ENCODE measurements around the gene SLC10A1.

DNA sequence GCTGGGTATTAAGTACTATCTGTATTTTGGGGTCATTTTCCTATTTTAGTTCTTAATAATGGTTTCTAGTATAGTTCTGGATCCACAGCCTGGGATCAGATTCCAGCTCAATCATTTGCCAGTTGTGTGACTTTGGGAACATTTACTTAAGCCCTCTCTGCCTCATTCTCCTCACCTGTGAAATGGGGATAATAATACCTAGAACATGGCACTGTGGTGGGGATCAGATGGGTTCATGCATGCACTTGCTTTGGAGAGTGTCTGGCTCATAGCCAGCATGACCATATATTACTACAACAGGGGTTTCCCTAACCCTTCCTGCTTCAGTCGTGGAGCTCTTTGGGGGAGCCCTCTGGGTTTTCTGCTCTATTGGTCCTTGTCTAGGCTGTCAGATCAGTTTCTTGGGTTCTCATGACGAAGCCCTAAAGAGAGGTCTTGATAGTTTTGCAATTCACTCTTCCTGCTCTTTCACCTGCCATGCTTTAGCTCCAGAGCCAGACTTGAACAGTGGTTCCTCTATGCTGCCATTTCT is 48.1 kb upstream of the SLC10A1 start:
- TF ChIP-seq, protein P1, sequence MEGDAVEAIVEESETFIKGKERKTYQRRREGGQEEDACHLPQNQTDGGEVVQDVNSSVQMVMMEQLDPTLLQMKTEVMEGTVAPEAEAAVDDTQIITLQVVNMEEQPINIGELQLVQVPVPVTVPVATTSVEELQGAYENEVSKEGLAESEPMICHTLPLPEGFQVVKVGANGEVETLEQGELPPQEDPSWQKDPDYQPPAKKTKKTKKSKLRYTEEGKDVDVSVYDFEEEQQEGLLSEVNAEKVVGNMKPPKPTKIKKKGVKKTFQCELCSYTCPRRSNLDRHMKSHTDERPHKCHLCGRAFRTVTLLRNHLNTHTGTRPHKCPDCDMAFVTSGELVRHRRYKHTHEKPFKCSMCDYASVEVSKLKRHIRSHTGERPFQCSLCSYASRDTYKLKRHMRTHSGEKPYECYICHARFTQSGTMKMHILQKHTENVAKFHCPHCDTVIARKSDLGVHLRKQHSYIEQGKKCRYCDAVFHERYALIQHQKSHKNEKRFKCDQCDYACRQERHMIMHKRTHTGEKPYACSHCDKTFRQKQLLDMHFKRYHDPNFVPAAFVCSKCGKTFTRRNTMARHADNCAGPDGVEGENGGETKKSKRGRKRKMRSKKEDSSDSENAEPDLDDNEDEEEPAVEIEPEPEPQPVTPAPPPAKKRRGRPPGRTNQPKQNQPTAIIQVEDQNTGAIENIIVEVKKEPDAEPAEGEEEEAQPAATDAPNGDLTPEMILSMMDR (IDR thresholded peaks at IDR 0.05): no peak
- TF ChIP-seq EP300 (IDR thresholded peaks at IDR 0.05) (no peak), POLR2AphosphoS5 (IDR thresholded peaks at IDR 0.05) (no peak)

Measured in stomach (tissue), 4 donors.